H1 (cell line): ENCODE data around the gene MATK. TPM values are rescaled to one million over a fixed set of nuclear protein-coding genes. Genes with fewer than 3 reads are reported as not detected.

Source experiments
- CTCF ChIA-PET: fragments of 300-600 bp; sonication (Branson Sonifier 250); formaldehyde crosslinking; loops from one replicate; lab custom pipeline; 2021; ENCODE audit not compliant: partially characterized antibody; lab: Charles Lee
- POLR2A ChIA-PET: fragments of 300-600 bp; sonication (Branson Sonifier 250); formaldehyde crosslinking; loops from one replicate; lab custom pipeline; 2021; ENCODE audit warnings: inconsistent platforms; ENCODE audit not compliant: partially characterized antibody; lab: Charles Lee
- DNase-seq, 2 experiments: peaks; one replicate each; pipeline versions ENCODE4 v3.0.0 to v3.0.0-alpha.2; 2010 to 2022; ENCODE audit warnings: low spot score in 2 of 2, low read depth in 1 of 2, mixed read lengths in 1 of 2
- FAIRE-seq: peaks from 2 replicates; lab custom pipeline; 2011; peaks lifted over from hg19 to GRCh38; lab: Jason Lieb, UNC
- H2AFZ ChIP-seq: 2 replicates; pipeline ENCODE4 v1.8.1; 2012; ENCODE audit warnings: low read length, inconsistent platforms
- H2AK5ac ChIP-seq: 2 replicates; pipeline ENCODE4 v1.6.1; 2013; ENCODE audit warnings: low read depth, low read length
- H2BK120ac ChIP-seq: replicated peaks from 2 replicates; pipeline ENCODE3; 2013; ENCODE audit warnings: low read depth, low read length, inconsistent platforms
- H2BK12ac ChIP-seq: 2 replicates; pipeline ENCODE4 v1.6.1; 2013; ENCODE audit warnings: low read depth, low read length
- H2BK15ac ChIP-seq: 2 replicates; pipeline ENCODE4 v1.6.1; 2013; ENCODE audit warnings: low read length
- H2BK20ac ChIP-seq: 2 replicates; pipeline ENCODE4 v1.6.1; 2013; ENCODE audit warnings: low read length
- H2BK5ac ChIP-seq: 2 replicates; pipeline ENCODE4 v1.6.1; 2013; ENCODE audit warnings: low read depth, low read length
- H3K14ac ChIP-seq: 2 replicates; pipeline ENCODE4 v1.6.1; 2013; ENCODE audit warnings: inconsistent platforms; ENCODE audit not compliant: insufficient read length
- H3K18ac ChIP-seq: 2 replicates; pipeline ENCODE4 v1.6.1; 2013; ENCODE audit warnings: low read length; ENCODE audit errors: extremely low read depth
- H3K23ac ChIP-seq: 2 replicates; pipeline ENCODE4 v1.6.1; 2013; ENCODE audit warnings: inconsistent platforms; ENCODE audit not compliant: insufficient read length
- H3K23me2 ChIP-seq: 2 replicates; pipeline ENCODE4 v1.6.1; 2013; ENCODE audit warnings: low read depth, low read length
- H3K27ac ChIP-seq: 2 replicates; pipeline ENCODE4 v1.6.1; 2011; ENCODE audit warnings: low read depth, low read length, inconsistent platforms
- H3K27me3 ChIP-seq, 4 experiments: replicated peaks in 1 of 4; 1 replicate in 1 of 4; 2 replicates in 3 of 4; pipeline versions ENCODE4 v1.6.1 to v1.8.1; 2011 to 2013; ENCODE audit warnings: low read length in 3 of 4, mild to moderate bottlenecking in 3 of 4, inconsistent platforms in 2 of 4, mixed read lengths in 2 of 4, moderate library complexity in 1 of 4; ENCODE audit not compliant: control insufficient read depth in 3 of 4, insufficient read depth in 3 of 4; ENCODE audit errors: extremely low read depth in 1 of 4
- H3K36me3 ChIP-seq, 4 experiments: 2 replicates each; pipeline versions ENCODE4 v1.6.1 to v1.8.1; 2011 to 2013; ENCODE audit warnings: mild to moderate bottlenecking in 4 of 4, low read length in 3 of 4, moderate library complexity in 2 of 4, control low read depth in 1 of 4, inconsistent platforms in 1 of 4; ENCODE audit not compliant: insufficient read depth in 4 of 4, control insufficient read depth in 2 of 4
- H3K4ac ChIP-seq: replicated peaks from 2 replicates; pipeline ENCODE3; 2013; ENCODE audit warnings: low read length, low read depth, mixed read lengths, inconsistent platforms; ENCODE audit not compliant: insufficient read length
- H3K4me1 ChIP-seq, 4 experiments: replicated peaks in 1 of 4; 1 replicate in 1 of 4; 2 replicates in 3 of 4; pipeline versions ENCODE4 v1.6.1 to v1.8.1; 2011 to 2013; ENCODE audit warnings: low read length in 3 of 4, inconsistent platforms in 2 of 4, mixed read lengths in 1 of 4; ENCODE audit not compliant: insufficient read depth in 4 of 4, control insufficient read depth in 3 of 4
- H3K4me2 ChIP-seq, 2 experiments: 2 replicates each; pipeline versions ENCODE4 v1.6.1 to v1.8.1; 2011 to 2013; ENCODE audit warnings: low read depth in 2 of 2, low read length in 2 of 2, control low read depth in 1 of 2, inconsistent platforms in 1 of 2, mild to moderate bottlenecking in 1 of 2; ENCODE audit not compliant: insufficient read depth in 1 of 2
- H3K4me3 ChIP-seq, 4 experiments: fragments of 200-600, 300-600 bp in 1 of 4; sonication (generic), shearing (Covaris generic), sonication (Bioruptor Twin) in 1 of 4; 2 replicates each; pipeline versions ENCODE4 v1.5.1 to v1.8.1; 2011 to 2016; ENCODE audit warnings: low read length in 4 of 4, low read depth in 3 of 4, control low read depth in 2 of 4, inconsistent platforms in 2 of 4, mild to moderate bottlenecking in 2 of 4, mixed read lengths in 1 of 4, moderate library complexity in 1 of 4; ENCODE audit not compliant: insufficient read depth in 2 of 4; ENCODE audit errors: extremely low read depth in 1 of 4
- H3K56ac ChIP-seq: replicated peaks from 2 replicates; pipeline ENCODE3; 2013; ENCODE audit warnings: low read depth, mild to moderate bottlenecking, mixed read lengths, low read length, inconsistent platforms; ENCODE audit not compliant: insufficient read length
- H3K79me1 ChIP-seq: 2 replicates; pipeline ENCODE4 v1.6.1; 2013; ENCODE audit warnings: low read depth, low read length, control low read depth
- H3K79me2 ChIP-seq, 2 experiments: 2 replicates each; pipeline versions ENCODE4 v1.6.1 to v1.8.1; 2012 to 2013; ENCODE audit warnings: low read length in 2 of 2, mild to moderate bottlenecking in 2 of 2, inconsistent platforms in 1 of 2; ENCODE audit not compliant: insufficient read depth in 2 of 2, control insufficient read depth in 1 of 2
- H3K9ac ChIP-seq, 4 experiments: replicated peaks in 1 of 4; 1 replicate in 1 of 4; 2 replicates in 3 of 4; pipeline versions ENCODE4 v1.6.1 to v1.8.1; 2011 to 2013; ENCODE audit warnings: low read depth in 3 of 4, low read length in 3 of 4, control low read depth in 2 of 4, mild to moderate bottlenecking in 2 of 4, moderate library complexity in 2 of 4, inconsistent platforms in 1 of 4; ENCODE audit errors: extremely low read depth in 1 of 4
- H3K9me3 ChIP-seq, 2 experiments: 2 replicates each; pipeline versions ENCODE4 v1.6.1 to v1.8.1; 2012 to 2013; ENCODE audit warnings: mild to moderate bottlenecking in 2 of 2, moderate library complexity in 2 of 2, control low read depth in 1 of 2, inconsistent platforms in 1 of 2, low read depth in 1 of 2, low read length in 1 of 2, mixed read lengths in 1 of 2; ENCODE audit not compliant: insufficient read depth in 2 of 2
- H4K20me1 ChIP-seq, 2 experiments: replicated peaks in 1 of 2; 2 replicates each; pipeline versions ENCODE3 to v1.8.1; 2011 to 2013; ENCODE audit warnings: inconsistent platforms in 2 of 2, low read length in 2 of 2, mild to moderate bottlenecking in 1 of 2; ENCODE audit not compliant: insufficient read depth in 2 of 2, control insufficient read depth in 1 of 2
- H4K5ac ChIP-seq: 2 replicates; pipeline ENCODE4 v1.6.1; 2013; ENCODE audit warnings: low read length, low read depth, mixed read lengths, inconsistent platforms; ENCODE audit not compliant: insufficient read length
- H4K8ac ChIP-seq: 2 replicates; pipeline ENCODE4 v1.8.0; 2013; ENCODE audit warnings: mild to moderate bottlenecking, moderate library complexity, low read length, inconsistent platforms; ENCODE audit not compliant: insufficient read depth; ENCODE audit errors: extremely low read depth
- H4K91ac ChIP-seq: replicated peaks from 2 replicates; pipeline ENCODE3; 2013; ENCODE audit warnings: low read length, mixed read lengths, inconsistent platforms; ENCODE audit not compliant: insufficient read length
- BCL11A ChIP-seq, 2 experiments: IDR thresholded peaks; one replicate each; pipeline ENCODE4 v1.6.1; 2011; ENCODE audit warnings: low read depth in 2 of 2, low read length in 2 of 2, mild to moderate bottlenecking in 2 of 2
- CHD2 ChIP-seq: IDR thresholded peaks from 2 replicates; pipeline ENCODE4 v1.6.1; 2012; ENCODE audit warnings: low read length, improper control_type of control experiment
- EGR1 ChIP-seq: IDR thresholded peaks from 2 replicates; pipeline ENCODE4 v1.6.1; 2011; ENCODE audit warnings: low read depth, low read length, borderline replicate concordance
- EP300 ChIP-seq, 2 experiments: IDR thresholded peaks; 1 replicate in 1 of 2; 2 replicates in 1 of 2; pipeline ENCODE4 v1.6.1; 2011 to 2012; ENCODE audit warnings: low read depth in 2 of 2, low read length in 2 of 2, mild to moderate bottlenecking in 2 of 2, borderline replicate concordance in 1 of 2, inconsistent platforms in 1 of 2, moderate library complexity in 1 of 2
- GABPA ChIP-seq: IDR thresholded peaks from 2 replicates; pipeline ENCODE4 v1.6.1; 2011; ENCODE audit warnings: mild to moderate bottlenecking, low read length, moderate library complexity, borderline replicate concordance; ENCODE audit not compliant: insufficient read depth
- GTF2F1 ChIP-seq: IDR thresholded peaks from 2 replicates; pipeline ENCODE4 v1.6.1; 2012; ENCODE audit warnings: low read depth, low read length, improper control_type of control experiment, borderline replicate concordance
- KDM1A ChIP-seq: fragments of 200-600, 300-600 bp; sonication (generic); IDR thresholded peaks from 2 replicates; pipeline ENCODE4 v1.7.1; 2016; ENCODE audit warnings: mild to moderate bottlenecking, low read length, borderline replicate concordance
- KDM5A ChIP-seq: fragments of 200-600 bp; IDR thresholded peaks from 2 replicates; pipeline ENCODE4 v1.7.1; 2012; ENCODE audit warnings: mild to moderate bottlenecking, low read length, inconsistent platforms, mixed read lengths
- MAFK ChIP-seq: IDR thresholded peaks from 2 replicates; pipeline ENCODE4 v1.6.1; 2012; ENCODE audit warnings: low read depth, mild to moderate bottlenecking, improper control_type of control experiment, low read length
- PHF8 ChIP-seq: fragments of 200-600 bp; sonication (generic); conservative IDR thresholded peaks from 2 replicates; pipeline ENCODE4 v1.7.1; 2012; ENCODE audit warnings: low read depth, mild to moderate bottlenecking, inconsistent platforms, low read length, moderate library complexity
- SP1 ChIP-seq: IDR thresholded peaks from 2 replicates; pipeline ENCODE4 v1.6.1; 2011; ENCODE audit warnings: low read depth, low read length
- SUZ12 ChIP-seq: fragments of 200-600 bp; sonication (generic); IDR thresholded peaks from 2 replicates; pipeline ENCODE4 v1.6.1; 2012; ENCODE audit warnings: mild to moderate bottlenecking, inconsistent platforms, low read length, moderate library complexity, mixed read lengths
- TBP ChIP-seq: IDR thresholded peaks from 2 replicates; pipeline ENCODE4 v1.6.1; 2011; ENCODE audit warnings: low read depth, low read length, improper control_type of control experiment
- WGBS, 2 experiments: shearing (Covaris generic) in 1 of 2; methylation state at CpG; one replicate each; pipeline versions ENCODE4 v1.1.6 to v1.1.7; 2013 to 2015; ENCODE audit warnings: low lambda C conversion rate in 2 of 2, mixed read lengths in 2 of 2, inconsistent platforms in 1 of 2, low coverage in 1 of 2, missing lambda C conversion rate in 1 of 2; ENCODE audit not compliant: insufficient replicate concordance in 2 of 2, insufficient coverage in 1 of 2, insufficient read length in 1 of 2; ENCODE audit errors: extremely low coverage in 1 of 2, missing lambda C conversion rate in 1 of 2; 5-methylcytosine and 5-hydroxymethylcytosine counted together
- polyA plus RNA-seq, 7 experiments: library from polyadenylated mRNA; depleted of rRNA in 3 of 7; stranded (reverse) in 5 of 7; unstranded in 2 of 7; fragments of >200 nt in 5 of 7; fragments of 200-250 nt in 2 of 7; gene quantifications; 1 replicate in 5 of 7; 2 replicates in 1 of 7; 4 replicates in 1 of 7; pipeline versions ENCODE4 v1.2.1 to v1.2.3, GENCODE V29; 2011 to 2013; ENCODE audit warnings: missing spikeins in 2 of 7, mixed read lengths in 2 of 7
- total RNA-seq: library from RNA; stranded (reverse); fragmentation: NEBNext Ultra II Directional; extraction: Animal tissue kit (Norgen Biotek cat#: 25700); gene quantifications from 2 replicates; pipeline ENCODE4 v1.2.1, GENCODE V29; 2021

The MATK gene
- total and polyA plus RNA-seq, 2 of the 8 experiments (the other 6 are each of a cell fraction or from before 2014, with no cell fraction given): 20.5 to 21.4 TPM

- H2AK5ac ChIP-seq: no peak overlapping the region
- no peak overlapping the region for H2BK15ac ChIP-seq
- no peak overlapping the region for H4K91ac ChIP-seq
- no peak overlapping the region for H3K27ac ChIP-seq
- no peak overlapping the region for H2AFZ ChIP-seq
- peaks cover 0 to 5% (median under 1%) of the 10 kb centered on the region in 4 experiments; a peak in 3 of 7 replicates for H3K27me3 ChIP-seq
- no peak overlapping the region for H2BK5ac ChIP-seq
- ChIA-PET POLR2A (no interaction called here), CTCF (interaction anchor here (1.5 to 1.6 kb wide), 2 partner anchors 16 to 30 kb away, joined by 3 to 4 read pairs; no protein-coding TSS in a partner anchor)
- H3K9ac ChIP-seq: no peak overlapping the region
- DNase-seq (no peak), FAIRE-seq (no peak)
- no peaks in the 10 kb centered on the region for H3K79me2 ChIP-seq
- H4K20me1 ChIP-seq: peaks cover 0 to 1% of the 10 kb centered on the region in 2 experiments
- H3K56ac ChIP-seq: no peak overlapping the region
- 97% methylated on average over 19 of the region's 19 CpGs; no CpG with 5 or more reads in 1 of the 2 experiments for WGBS, 2 experiments
- TF ChIP-seq TBP (no peak), KDM1A (no peak), EP300 (IDR thresholded peaks at IDR 0.05; ENCODE audit: borderline replicate concordance in 1 of 2, low read depth in 2 of 2, low read length in 2 of 2) (no peak), BCL11A (IDR thresholded peaks at IDR 0.05; ENCODE audit: low read depth in 2 of 2, low read length in 2 of 2) (no peak), GABPA (no peak), EGR1 (no peak), KDM5A (no peak), CHD2 (no peak), GTF2F1 (no peak), SUZ12 (no peak), MAFK (no peak), PHF8 (no peak), SP1 (no peak)
- no peak overlapping the region for H4K8ac ChIP-seq
- H3K23me2 ChIP-seq: no peaks in the 10 kb centered on the region
- no peaks in the 10 kb centered on the region for H3K79me1 ChIP-seq
- H3K36me3 ChIP-seq: no peaks in the 10 kb centered on the region
- H3K4me3 ChIP-seq: no peak overlapping the region
- no peak overlapping the region for H2BK20ac ChIP-seq
- H2BK12ac ChIP-seq: no peak overlapping the region
- H3K23ac ChIP-seq: no peak overlapping the region
- H3K4me2 ChIP-seq: no peak overlapping the region
- no peak overlapping the region for H3K18ac ChIP-seq
- no peak overlapping the region for H3K14ac ChIP-seq
- no peak overlapping the region for H3K4ac ChIP-seq
- H3K4me1 ChIP-seq: no peaks in the 10 kb centered on the region; a peak in 1 of 7 replicates
- H2BK120ac ChIP-seq: no peak overlapping the region
- no peak overlapping the region for H4K5ac ChIP-seq
- H3K9me3 ChIP-seq: no peaks in the 10 kb centered on the region
Observed at GRCh38 chr19:3819989-3820388, 33.8 kb upstream of the MATK start.
